Natural killer cell (primary cell): ENCODE data around the gene UTRN. TPM values are rescaled to one million over a fixed set of nuclear protein-coding genes. Genes with fewer than 3 reads are reported as not detected.
A peak's percentile ranks its signal among the peaks of the same experiment; 100 is the strongest.

Experiments used
- ATAC-seq, 3 donors: fragments of 150-1000 bp in 2 of 3; fragments of 200-7000 bp in 1 of 3; cut with Tn5 transposase; 1 replicate in 1 of 3; 2 replicates in 2 of 3; pipeline ENCODE4 v1.10.0; 2021; ENCODE audit warnings: mild to moderate bottlenecking in 2 of 3, moderate library complexity in 2 of 3
- DNase-seq, 2 donors: peaks; one replicate each; pipeline versions ENCODE4 v3.0.0 to v3.0.0-alpha.2; 2013 to 2021; ENCODE audit warnings: mixed read lengths in 1 of 2
- H3K27ac ChIP-seq: one replicate; pipeline ENCODE4 v1.5.1; 2013; ENCODE audit warnings: mild to moderate bottlenecking, low read length
- H3K27me3 ChIP-seq: one replicate; pipeline ENCODE4 v1.6.1; 2013; ENCODE audit warnings: low read length; ENCODE audit not compliant: control insufficient read depth, insufficient read depth
- H3K36me3 ChIP-seq: one replicate; pipeline ENCODE4 v1.6.1; 2013; ENCODE audit warnings: low read length; ENCODE audit not compliant: control insufficient read depth, insufficient read depth
- H3K4me1 ChIP-seq: one replicate; pipeline ENCODE4 v1.6.1; 2013; ENCODE audit warnings: low read length; ENCODE audit not compliant: control insufficient read depth, insufficient read depth
- H3K4me3 ChIP-seq: one replicate; pipeline ENCODE4 v1.5.1; 2013; ENCODE audit warnings: low read length
- H3K9me3 ChIP-seq: one replicate; pipeline ENCODE4 v1.6.1; 2013; ENCODE audit warnings: low read length; ENCODE audit not compliant: control insufficient read depth, insufficient read depth
- H3K27ac Mint-ChIP-seq, 2 donors: one replicate each; pipeline ENCODE4 v1.8.0; 2022; ENCODE audit warnings: mild to moderate bottlenecking in 2 of 2, mixed read lengths in 2 of 2, moderate library complexity in 1 of 2
- H3K27me3 Mint-ChIP-seq, 2 donors: one replicate each; pipeline ENCODE4 v1.8.0; 2022; ENCODE audit warnings: low read depth in 2 of 2, mixed read lengths in 2 of 2
- H3K36me3 Mint-ChIP-seq: one replicate; pipeline ENCODE4 v1.8.0; 2022; ENCODE audit warnings: mixed read lengths
- H3K4me1 Mint-ChIP-seq, 2 donors: one replicate each; pipeline ENCODE4 v1.8.0; 2022; ENCODE audit warnings: mixed read lengths in 2 of 2
- H3K4me3 Mint-ChIP-seq: one replicate; pipeline ENCODE4 v1.8.0; 2022; ENCODE audit warnings: mild to moderate bottlenecking, moderate library complexity, mixed read lengths
- H3K9me3 Mint-ChIP-seq, 2 donors: one replicate each; pipeline ENCODE4 v1.8.0; 2022; ENCODE audit warnings: mixed read lengths in 2 of 2
- CTCF ChIP-seq: fragments of 200-600 bp; IDR thresholded peaks from one replicate; pipeline ENCODE4 v1.8.0; 2022; ENCODE audit warnings: antibody characterized with exemption
- WGBS: methylation state at CpG from one replicate; pipeline ENCODE4 v1.1.7; 2013; ENCODE audit warnings: missing lambda C conversion rate; ENCODE audit not compliant: insufficient coverage; 5-methylcytosine and 5-hydroxymethylcytosine counted together
- intact Hi-C: fragments of 100-400 bp; cut with micrococcal nuclease; formaldehyde crosslinking; loops from one replicate; pipeline ENCODE4 v1.14.2; 2022
- total RNA-seq, 4 donors: library from RNA; stranded (reverse); fragments of 120-200 nt in 1 of 4; gene quantifications; one replicate each; pipeline versions ENCODE4 v1.2.3 to v1.2.4, GENCODE V29; 2013 to 2022

The UTRN gene
- total RNA-seq, 3 donors from 2014 or later (not counting 1 experiment from before 2014, with no cell fraction given) = 584 to 715 (median 591) TPM

- Mint-ChIP-seq H3K9me3 (no peaks in the 10 kb centered on the region), H3K4me3 (no peak overlapping the region), H3K4me1 (peaks cover 26 to 32% of the 10 kb centered on the region in 2 donors), H3K36me3 (peaks cover 6% of the 10 kb centered on the region), H3K27ac (peak overlapping the region; percentile 50 to 68), H3K27me3 (no peaks in the 10 kb centered on the region)
- intact Hi-C loops = no loop called here
- H3K27me3 ChIP-seq = no peaks in the 10 kb centered on the region
- ATAC-seq (no peak), DNase-seq (no peak)
- 50% methylated on average over 1 of the region's 2 CpGs for WGBS
- no peaks in the 10 kb centered on the region for H3K9me3 ChIP-seq
- no peak for TF ChIP-seq CTCF
- no peak overlapping the region for H3K4me3 ChIP-seq
- peaks cover 22% of the 10 kb centered on the region for H3K36me3 ChIP-seq
- no peaks in the 10 kb centered on the region for H3K4me1 ChIP-seq
- H3K27ac ChIP-seq = no peak overlapping the region
These were observed 11.8 kb downstream of the UTRN start for GRCh38 chr6:144296973-144297372.

- WGBS = 93% methylated on average over 3 of the region's 3 CpGs
- H3K4me1 Mint-ChIP-seq = peaks cover 32 to 38% of the 10 kb centered on the region in 2 donors
- H3K4me1 ChIP-seq = peaks cover 2% of the 10 kb centered on the region
- peaks cover 6% of the 10 kb centered on the region for H3K36me3 Mint-ChIP-seq
- TF ChIP-seq CTCF = no peak
- no peaks in the 10 kb centered on the region for H3K27me3 ChIP-seq
- intact Hi-C loops = no loop called here
- peaks cover 17% of the 10 kb centered on the region for H3K36me3 ChIP-seq
- no peak for DNase-seq
- H3K27ac Mint-ChIP-seq = peak overlapping the region; percentile 50 to 68
- ATAC-seq = no peak
- no peak overlapping the region for H3K4me3 ChIP-seq
- H3K9me3 ChIP-seq = no peaks in the 10 kb centered on the region
- H3K4me3 Mint-ChIP-seq = peak overlapping the region; percentile 7
- H3K27me3 Mint-ChIP-seq = no peaks in the 10 kb centered on the region
- no peaks in the 10 kb centered on the region for H3K9me3 Mint-ChIP-seq
- no peak overlapping the region for H3K27ac ChIP-seq
These were observed 12.5 kb downstream of the UTRN start for GRCh38 chr6:144297511-144298100.

GRCh38 chr6:144298194-144298593 lies 13.1 kb downstream of the UTRN start:
- DNase-seq = no peak
- Histone ChIP-seq H3K27ac (no peak overlapping the region), H3K4me3 (no peak overlapping the region), H3K36me3 (peaks cover 11% of the 10 kb centered on the region), H3K9me3 (no peaks in the 10 kb centered on the region), H3K27me3 (no peaks in the 10 kb centered on the region), H3K4me1 (peaks cover 6% of the 10 kb centered on the region)
- Mint-ChIP-seq H3K27me3 (no peaks in the 10 kb centered on the region), H3K4me3 (no peak overlapping the region), H3K9me3 (no peaks in the 10 kb centered on the region), H3K4me1 (peaks cover 38 to 44% of the 10 kb centered on the region in 2 donors), H3K27ac (peak overlapping the region in 1 of 2 donors; percentile 50), H3K36me3 (peaks cover 6% of the 10 kb centered on the region)
- no peak for ATAC-seq
- WGBS = 69% methylated on average over 5 of the region's 5 CpGs
- intact Hi-C loops = no loop called here
- no peak for TF ChIP-seq CTCF

GRCh38 chr6:144298916-144299315 lies 13.8 kb downstream of the UTRN start:
- Mint-ChIP-seq H3K27me3 (no peaks in the 10 kb centered on the region), H3K4me3 (no peak overlapping the region), H3K4me1 (peaks cover 45 to 48% of the 10 kb centered on the region in 2 donors), H3K36me3 (peaks cover 6% of the 10 kb centered on the region), H3K9me3 (no peaks in the 10 kb centered on the region), H3K27ac (no peak overlapping the region)
- Histone ChIP-seq H3K27ac (no peak overlapping the region), H3K4me1 (peaks cover 6% of the 10 kb centered on the region), H3K4me3 (no peak overlapping the region), H3K36me3 (peaks cover 6% of the 10 kb centered on the region), H3K9me3 (no peaks in the 10 kb centered on the region), H3K27me3 (no peaks in the 10 kb centered on the region)
- intact Hi-C loops = no loop called here
- no peak for ATAC-seq
- TF ChIP-seq CTCF = no peak
- 100% methylated on average over 1 of the region's 1 CpG for WGBS
- no peak for DNase-seq
